CD4-positive, alpha-beta memory T cell (primary cell): ENCODE data around the gene ATP6V1B1. TPM values are rescaled to one million over a fixed set of nuclear protein-coding genes. Genes with fewer than 3 reads are reported as not detected.
A peak's percentile ranks its signal among the peaks of the same experiment; 100 is the strongest.
"Not testable (repeated sequence)": the region's sequence is repeated elsewhere in the genome, so short reads cannot be mapped to it uniquely, and the experiment has no call there.

Experiments
- CTCF ChIA-PET: fragments of 350-600 bp; sonication (Branson Sonifier 250); formaldehyde crosslinking; loops from one replicate; lab custom pipeline; 2021; ENCODE audit warnings: inconsistent platforms; ENCODE audit not compliant: partially characterized antibody; lab: Charles Lee
- POLR2A ChIA-PET: fragments of 350-600 bp; sonication (Branson Sonifier 250); formaldehyde crosslinking; loops from one replicate; lab custom pipeline; 2021; ENCODE audit not compliant: partially characterized antibody; lab: Charles Lee
- DNase-seq, 5 donors: peaks; one replicate each; pipeline versions ENCODE4 v3.0.0 to v3.0.0-alpha.2; 2020 to 2022; ENCODE audit warnings: mixed read lengths in 1 of 5
- H3K27ac ChIP-seq: one replicate; pipeline ENCODE4 v1.7.0; 2013; ENCODE audit warnings: low read depth, low read length
- H3K27me3 ChIP-seq: 2 replicates; pipeline ENCODE4 v1.7.0; 2013; ENCODE audit warnings: mild to moderate bottlenecking, low read length, moderate library complexity; ENCODE audit not compliant: insufficient read depth
- H3K36me3 ChIP-seq: 2 replicates; pipeline ENCODE4 v1.7.0; 2013; ENCODE audit warnings: mild to moderate bottlenecking, low read length, moderate library complexity; ENCODE audit not compliant: insufficient read depth
- H3K4me1 ChIP-seq: 2 replicates; pipeline ENCODE4 v1.7.0; 2013; ENCODE audit warnings: mild to moderate bottlenecking, low read length, moderate library complexity; ENCODE audit not compliant: insufficient read depth
- H3K4me3 ChIP-seq, 2 donors: one replicate each; pipeline ENCODE4 v1.7.0; 2013; ENCODE audit warnings: low read length in 2 of 2, mild to moderate bottlenecking in 1 of 2
- H3K9me3 ChIP-seq, 2 donors: one replicate each; pipeline ENCODE4 v1.7.0; 2013; ENCODE audit warnings: low read length in 2 of 2, control low read depth in 1 of 2; ENCODE audit not compliant: control insufficient read depth in 1 of 2
- H3K27ac Mint-ChIP-seq, 7 donors: one replicate each; pipeline ENCODE4 v1.8.0; 2020 to 2021; ENCODE audit warnings: mixed read lengths in 7 of 7, mild to moderate bottlenecking in 6 of 7, inconsistent platforms in 3 of 7, moderate library complexity in 3 of 7
- H3K27me3 Mint-ChIP-seq, 2 donors: one replicate each; pipeline ENCODE4 v1.8.0; 2020 to 2021; ENCODE audit warnings: mixed read lengths in 2 of 2
- H3K36me3 Mint-ChIP-seq, 2 donors: one replicate each; pipeline ENCODE4 v1.8.0; 2020 to 2021; ENCODE audit warnings: mixed read lengths in 2 of 2, inconsistent platforms in 1 of 2, mild to moderate bottlenecking in 1 of 2
- H3K4me1 Mint-ChIP-seq, 4 donors: one replicate each; pipeline ENCODE4 v1.8.0; 2020 to 2021; ENCODE audit warnings: mixed read lengths in 4 of 4, mild to moderate bottlenecking in 1 of 4
- H3K4me3 Mint-ChIP-seq, 8 donors: one replicate each; pipeline ENCODE4 v1.8.0; 2020 to 2021; ENCODE audit warnings: mixed read lengths in 8 of 8, mild to moderate bottlenecking in 7 of 8, moderate library complexity in 6 of 8, inconsistent platforms in 3 of 8
- H3K9me3 Mint-ChIP-seq, 8 donors: one replicate each; pipeline ENCODE4 v1.8.0; 2020 to 2021; ENCODE audit warnings: mixed read lengths in 8 of 8, mild to moderate bottlenecking in 5 of 8, inconsistent platforms in 3 of 8, moderate library complexity in 1 of 8
- intact Hi-C: fragments of 100-400 bp; cut with micrococcal nuclease; formaldehyde crosslinking; loops from one replicate; pipeline ENCODE4 v1.15.1; 2023
- polyA plus RNA-seq, 2 donors: library from polyadenylated mRNA; unstranded; fragments of 300-500 nt; fragmentation: Illumina TruSeq; gene quantifications; one replicate each; pipeline ENCODE4 v1.2.3, GENCODE V29; 2021
- total RNA-seq, 2 experiments: library from RNA; stranded (reverse); gene quantifications; one replicate each; pipeline ENCODE4 v1.2.3, GENCODE V29; 2021

Gene ATP6V1B1
- total and polyA plus RNA-seq, 4 experiments from 2014 or later, result not detected

GRCh38 chr2:71011786-71012185 is 76.1 kb downstream of the ATP6V1B1 start:
- H3K4me1 ChIP-seq, H3K9me3 Mint-ChIP-seq, H3K36me3 Mint-ChIP-seq, H3K27me3 ChIP-seq, intact Hi-C loops, POLR2A ChIA-PET, H3K9me3 ChIP-seq, CTCF ChIA-PET, DNase-seq, H3K4me1 Mint-ChIP-seq, H3K36me3 ChIP-seq, H3K4me3 Mint-ChIP-seq, H3K27ac ChIP-seq, H3K4me3 ChIP-seq: not testable (repeated sequence)
- Mint-ChIP-seq H3K27me3 (peaks cover 15 to 31% of the 10 kb centered on the region in 2 donors), H3K27ac (peak overlapping the region in 2 of 7 donors; percentile 6 to 75)

Other genes starting within 250 kb of the ATP6V1B1 start
- 1 to 10 TPM in 1 of 2 experiments, under 1 TPM in 1; 0.94 to 1.1 TPM for gene ADD2, start 167.7 kb upstream of the ATP6V1B1 start, total RNA-seq
- gene ADD2, start 167.7 kb upstream of the ATP6V1B1 start, polyA plus RNA-seq, result under 1 TPM in 1 of 2 donors, not detected in 1; 0.41 TPM
- not detected for gene FIGLA, start 145.3 kb upstream of the ATP6V1B1 start, total RNA-seq
- not detected for gene FIGLA, start 145.3 kb upstream of the ATP6V1B1 start, polyA plus RNA-seq
- gene CLEC4F, start 115.3 kb upstream of the ATP6V1B1 start, total RNA-seq, result not detected
- not detected for gene CLEC4F, start 115.3 kb upstream of the ATP6V1B1 start, polyA plus RNA-seq
- gene CD207, start 100.1 kb upstream of the ATP6V1B1 start, total RNA-seq, result not detected
- gene CD207, start 100.1 kb upstream of the ATP6V1B1 start, polyA plus RNA-seq, result not detected
- not detected for gene VAX2, start 35.3 kb upstream of the ATP6V1B1 start, total RNA-seq
- gene VAX2, start 35.3 kb upstream of the ATP6V1B1 start, polyA plus RNA-seq, result not detected
- gene ANKRD53, start 42.7 kb downstream of the ATP6V1B1 start, total RNA-seq, result under 1 TPM in 1 of 2 experiments, not detected in 1; 0.20 TPM
- gene ANKRD53, start 42.7 kb downstream of the ATP6V1B1 start, polyA plus RNA-seq, result not detected
- 10 to 100 TPM; 61.1 to 70.0 TPM for gene TEX261, start 59.0 kb downstream of the ATP6V1B1 start, total RNA-seq
- 10 to 100 TPM; 39.6 to 43.0 TPM for gene TEX261, start 59.0 kb downstream of the ATP6V1B1 start, polyA plus RNA-seq
- gene NAGK, start 132.7 kb downstream of the ATP6V1B1 start, total RNA-seq, result 100 to 1,000 TPM; 161 to 167 TPM
- 10 to 100 TPM; 73.8 to 82.4 TPM for gene NAGK, start 132.7 kb downstream of the ATP6V1B1 start, polyA plus RNA-seq
- 10 to 100 TPM; 27.1 to 30.0 TPM for gene MCEE, start 194.3 kb downstream of the ATP6V1B1 start, total RNA-seq
- gene MCEE, start 194.3 kb downstream of the ATP6V1B1 start, polyA plus RNA-seq, result 10 to 100 TPM; 20.7 to 24.7 TPM
- 10 to 100 TPM; 50.6 to 54.2 TPM for gene MPHOSPH10, start 194.7 kb downstream of the ATP6V1B1 start, total RNA-seq
- gene MPHOSPH10, start 194.7 kb downstream of the ATP6V1B1 start, polyA plus RNA-seq, result 10 to 100 TPM; 13.4 to 32.0 TPM